Left lung (tissue), 10 donors: ENCODE results near the gene FGF12. TPM values are rescaled to one million over a fixed set of nuclear protein-coding genes. Genes with fewer than 3 reads are reported as not detected.
A peak's percentile ranks its signal among the peaks of the same experiment; 100 is the strongest.

Experiments used
- ATAC-seq: fragments of 200-7000 bp; cut with Tn5 transposase; one replicate; pipeline ENCODE4 v1.9.1; 2020; ENCODE audit warnings: moderate library complexity
- DNase-seq, 4 donors: peaks; one replicate each; pipeline ENCODE4 v3.0.0-alpha.2; 2013 to 2020
- H3K27ac ChIP-seq, 2 donors: fragments of 200-600 bp; sonication (generic) in 1 of 2; one replicate each; pipeline versions ENCODE4 v1.5.0 to v1.8.0; 2020 to 2021
- H3K27me3 ChIP-seq, 2 donors: fragments of 200-600 bp; sonication (generic) in 1 of 2; one replicate each; pipeline versions ENCODE4 v1.5.0 to v1.8.0; 2020 to 2021
- H3K36me3 ChIP-seq, 2 donors: fragments of 200-600 bp; sonication (generic) in 1 of 2; one replicate each; pipeline versions ENCODE4 v1.5.0 to v1.8.0; 2020 to 2021
- H3K4me1 ChIP-seq, 2 donors: fragments of 200-600 bp; one replicate each; pipeline ENCODE4 v1.8.0; 2021
- H3K4me3 ChIP-seq, 2 donors: fragments of 200-600 bp; sonication (generic) in 1 of 2; one replicate each; pipeline versions ENCODE4 v1.5.0 to v1.8.0; 2020 to 2021; ENCODE audit warnings: mild to moderate bottlenecking in 1 of 2
- H3K9me3 ChIP-seq, 2 donors: fragments of 200-600 bp; sonication (generic) in 1 of 2; one replicate each; pipeline versions ENCODE4 v1.5.0 to v1.8.0; 2020 to 2021
- intact Hi-C, 2 donors: fragments of 100-400 bp; cut with DNase I; formaldehyde crosslinking; loops; one replicate each; pipeline versions ENCODE4 v1.11.2 to v1.14.2; 2022
- polyA plus RNA-seq, 6 donors: library from polyadenylated mRNA; unstranded; fragments of 120-200 nt; gene quantifications; one replicate each; pipeline ENCODE4 v1.2.1, GENCODE V29; 2013; ENCODE audit not compliant: insufficient read length in 6 of 6
- total RNA-seq, 2 donors: library from RNA; stranded (reverse); fragmentation: NEBNext Ultra II Directional; extraction: Animal tissue kit (Norgen Biotek cat#: 25700); gene quantifications; one replicate each; pipeline ENCODE4 v1.2.1, GENCODE V29; 2021
- TF ChIP-seq, protein P1 (sequence below), 2 donors: fragments of 200-600 bp; sonication (generic) in 1 of 2; IDR thresholded peaks; one replicate each; pipeline versions ENCODE4 v1.5.0 to v1.8.0; 2021; ENCODE audit warnings: antibody characterized with exemption in 2 of 2
- donor health status: DM: no; HTN: yes; CAD: no.
- donor health status: DM: no; HTN: no; CAD: no.

Gene FGF12
- total and polyA plus RNA-seq, 8 donors = 1.0 to 10.2 (median 4.7) TPM

- DNase-seq (no peak), ATAC-seq (no peak)
- H3K36me3 ChIP-seq = no peaks in the 10 kb centered on the region
- TF ChIP-seq, protein P1, sequence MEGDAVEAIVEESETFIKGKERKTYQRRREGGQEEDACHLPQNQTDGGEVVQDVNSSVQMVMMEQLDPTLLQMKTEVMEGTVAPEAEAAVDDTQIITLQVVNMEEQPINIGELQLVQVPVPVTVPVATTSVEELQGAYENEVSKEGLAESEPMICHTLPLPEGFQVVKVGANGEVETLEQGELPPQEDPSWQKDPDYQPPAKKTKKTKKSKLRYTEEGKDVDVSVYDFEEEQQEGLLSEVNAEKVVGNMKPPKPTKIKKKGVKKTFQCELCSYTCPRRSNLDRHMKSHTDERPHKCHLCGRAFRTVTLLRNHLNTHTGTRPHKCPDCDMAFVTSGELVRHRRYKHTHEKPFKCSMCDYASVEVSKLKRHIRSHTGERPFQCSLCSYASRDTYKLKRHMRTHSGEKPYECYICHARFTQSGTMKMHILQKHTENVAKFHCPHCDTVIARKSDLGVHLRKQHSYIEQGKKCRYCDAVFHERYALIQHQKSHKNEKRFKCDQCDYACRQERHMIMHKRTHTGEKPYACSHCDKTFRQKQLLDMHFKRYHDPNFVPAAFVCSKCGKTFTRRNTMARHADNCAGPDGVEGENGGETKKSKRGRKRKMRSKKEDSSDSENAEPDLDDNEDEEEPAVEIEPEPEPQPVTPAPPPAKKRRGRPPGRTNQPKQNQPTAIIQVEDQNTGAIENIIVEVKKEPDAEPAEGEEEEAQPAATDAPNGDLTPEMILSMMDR (IDR thresholded peaks at IDR 0.05) = no peak
- H3K9me3 ChIP-seq = no peaks in the 10 kb centered on the region
- intact Hi-C loops = no loop called here
- H3K27me3 ChIP-seq = no peaks in the 10 kb centered on the region
- no peaks in the 10 kb centered on the region for H3K4me1 ChIP-seq
- no peak overlapping the region for H3K27ac ChIP-seq
- no peak overlapping the region for H3K4me3 ChIP-seq
These were observed 17.0 kb downstream of the FGF12 start for GRCh38 chr3:192710366-192710765.

DNA sequence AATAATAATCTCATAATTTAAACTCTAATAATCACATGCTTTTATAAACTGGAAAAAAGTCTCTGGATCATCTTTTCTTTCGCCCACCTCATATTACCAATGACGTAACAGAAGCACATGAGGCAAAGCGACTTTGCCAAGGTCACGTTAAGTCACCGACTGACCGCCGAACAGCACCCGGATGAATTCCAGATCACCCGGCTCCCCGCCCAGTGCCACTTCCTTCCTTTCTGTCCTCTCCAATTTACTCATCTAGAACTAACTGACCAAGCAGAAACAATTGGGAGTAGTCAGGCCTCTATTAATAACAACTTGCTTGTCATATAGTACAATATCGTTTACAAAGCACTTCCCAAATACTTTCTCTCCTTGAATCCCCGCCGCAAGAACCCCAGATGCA lies 21.1 kb downstream of the FGF12 start:
- DNase-seq (peak in 1 of 4 donors; percentile 43), ATAC-seq (no peak)
- Histone ChIP-seq H3K27me3 (no peaks in the 10 kb centered on the region), H3K27ac (no peak overlapping the region), H3K36me3 (no peaks in the 10 kb centered on the region), H3K9me3 (no peaks in the 10 kb centered on the region), H3K4me1 (no peaks in the 10 kb centered on the region), H3K4me3 (no peak overlapping the region)
- intact Hi-C loops = no loop called here
- TF ChIP-seq, protein P1 (IDR thresholded peaks at IDR 0.05) = no peak

- H3K4me1 ChIP-seq = no peaks in the 10 kb centered on the region
- ATAC-seq (no peak), DNase-seq (no peak)
- H3K27ac ChIP-seq = no peak overlapping the region
- H3K36me3 ChIP-seq = no peaks in the 10 kb centered on the region
- H3K4me3 ChIP-seq = no peak overlapping the region
- TF ChIP-seq, protein P1 (IDR thresholded peaks at IDR 0.05) = no peak
- H3K27me3 ChIP-seq = no peaks in the 10 kb centered on the region
- intact Hi-C loops = no loop called here
- H3K9me3 ChIP-seq = no peaks in the 10 kb centered on the region
These were observed 26.5 kb downstream of the FGF12 start for GRCh38 chr3:192700885-192701284.

GRCh38 chr3:192696943-192697587 lies 30.3 kb downstream of the FGF12 start:
- TF ChIP-seq, protein P1 (IDR thresholded peaks at IDR 0.05) = no peak
- intact Hi-C loops = no loop called here
- DNase-seq = no peak
- H3K27me3 ChIP-seq = no peaks in the 10 kb centered on the region
- no peak for ATAC-seq
- H3K4me3 ChIP-seq = no peak overlapping the region
- H3K36me3 ChIP-seq = no peaks in the 10 kb centered on the region
- H3K4me1 ChIP-seq = no peaks in the 10 kb centered on the region
- H3K27ac ChIP-seq = no peak overlapping the region
- no peaks in the 10 kb centered on the region for H3K9me3 ChIP-seq

DNA sequence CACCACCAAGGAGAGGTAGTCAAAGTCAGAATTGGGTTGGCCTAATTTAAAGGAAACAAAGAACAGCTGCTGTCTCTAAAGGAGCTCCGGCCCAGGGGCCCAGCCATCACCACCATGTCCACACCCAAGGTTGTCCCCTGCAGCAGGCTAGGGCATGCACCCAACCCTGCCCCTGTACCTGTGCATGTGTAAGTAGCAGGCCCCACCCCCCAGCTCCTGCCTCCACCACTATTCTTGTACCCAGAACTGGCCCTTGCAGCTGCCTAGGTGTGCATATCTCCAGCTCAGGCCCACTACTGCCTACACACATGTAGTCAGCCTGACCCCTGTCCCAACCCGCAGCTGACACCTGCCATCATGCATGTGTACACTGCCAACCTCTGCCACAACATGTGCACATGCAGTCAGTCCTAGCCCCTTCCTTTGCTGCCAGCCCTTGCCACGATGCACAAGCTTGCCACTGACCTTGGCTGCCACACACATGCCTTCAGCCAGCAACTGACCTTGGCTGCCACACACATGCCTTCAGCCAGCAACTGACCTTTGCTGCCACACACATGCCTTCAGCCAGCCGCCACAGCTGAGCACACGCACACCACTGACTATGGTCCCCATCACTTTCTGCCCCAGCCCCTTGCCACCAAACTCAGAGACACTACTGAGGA lies 39.7 kb downstream of the FGF12 start:
- no peak for DNase-seq
- Histone ChIP-seq H3K9me3 (peaks cover 0 to 9% of the 10 kb centered on the region in 2 donors), H3K36me3 (no peaks in the 10 kb centered on the region), H3K4me3 (no peak overlapping the region), H3K27me3 (no peaks in the 10 kb centered on the region), H3K4me1 (no peaks in the 10 kb centered on the region), H3K27ac (no peak overlapping the region)
- no peak for ATAC-seq
- TF ChIP-seq, protein P1 (IDR thresholded peaks at IDR 0.05) = no peak
- intact Hi-C loops = no loop called here
